ENCODE measurements around the gene ZFP69. TPM values are rescaled to one million over a fixed set of nuclear protein-coding genes. Genes with fewer than 3 reads are reported as not detected.

The ZFP69 gene
- total and polyA plus RNA-seq, 10 of the 15 experiments (the other 5 are each of a cell fraction or from before 2014, with no cell fraction given) = 1.9 to 6.4 (median 3.7) TPM

DNA sequence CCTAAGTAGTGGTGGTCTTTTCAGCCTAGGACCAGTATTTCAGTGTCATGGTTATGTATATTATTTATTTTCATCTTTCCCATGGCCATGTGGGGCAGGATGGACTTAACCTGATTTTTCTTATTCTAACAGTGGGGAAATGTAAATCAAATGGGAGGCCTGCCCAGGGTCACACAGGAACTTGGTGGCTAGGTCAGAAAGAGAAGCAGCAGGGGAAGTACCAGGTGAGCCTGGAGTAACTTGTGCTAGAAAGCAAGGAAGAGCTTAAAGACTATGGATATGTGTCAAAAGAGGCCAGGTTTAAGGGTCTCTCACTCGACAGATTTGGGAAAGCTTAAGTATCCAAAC, 25.9 kb upstream of the ZFP69 start:
- ATAC-seq (peak; percentile 30), DNase-seq (ENCODE audit: low read depth, low spot score) (no peak), FAIRE-seq (no peak)
- Histone ChIP-seq H3K9ac (ENCODE audit: control insufficient read depth, insufficient read depth, low read length) (peak overlapping the region; percentile 77), H3K4me2 (ENCODE audit: control insufficient read depth, insufficient read depth) (peak overlapping the region; percentile 81), H3K27me3 (replicated peaks in 1 of 2; ENCODE audit: control insufficient read depth in 2 of 2, insufficient read depth in 2 of 2, low read length in 1 of 2) (no peaks in the 10 kb centered on the region), H3K79me2 (ENCODE audit: control insufficient read depth, insufficient read depth, low read length) (no peaks in the 10 kb centered on the region), H4K20me1 (ENCODE audit: control insufficient read depth, insufficient read depth) (no peaks in the 10 kb centered on the region), H3K36me3 (ENCODE audit: control insufficient read depth in 2 of 2, insufficient read depth in 2 of 2, low read length in 1 of 2) (no peaks in the 10 kb centered on the region), H2AFZ (ENCODE audit: control insufficient read depth, low read depth, low read length) (peak overlapping the region; percentile 96), H3K4me3 (peak overlapping the region; percentile 63), H3K4me1 (ENCODE audit: control insufficient read depth, insufficient read depth, low read length) (no peaks in the 10 kb centered on the region), H3K9me3 (replicated peaks; ENCODE audit: control insufficient read depth, insufficient read depth, low read length) (peaks cover 21% of the 10 kb centered on the region), H3K27ac (ENCODE audit: control insufficient read depth, insufficient read depth) (peak overlapping the region; percentile 83)
- CTCF ChIA-PET = interaction anchor here (0.6 to 5.8 kb wide), 6 partner anchors 12 to 380 kb away, joined by 3 to 36 read pairs (median 6); no protein-coding TSS in a partner anchor
- POLR2A ChIA-PET = interaction anchor here (0.5 to 1.0 kb wide), 5 partner anchors 73 to 392 kb away, joined by 3 to 5 read pairs (median 3); partner anchors contain the start of gene ZNF684
- BruUV-seq (replicated peaks) = no TSS peak
- RAD21 ChIA-PET (ENCODE audit: unreplicated experiment) = interaction anchor here (0.7 to 1.1 kb wide), 4 partner anchors 53 to 299 kb away, joined by 3 to 7 read pairs (median 4); no protein-coding TSS in a partner anchor
- 53% methylated on average over 1 of the region's 1 CpG for WGBS (ENCODE audit: insufficient coverage, insufficient replicate concordance, low lambda C conversion rate, missing lambda C conversion rate)
- in situ Hi-C loops (cut with MboI) (no loop called here), intact Hi-C loops (cut with micrococcal nuclease; ENCODE audit: unreplicated experiment) (no loop called here)
- SMC1A ChIA-PET (ENCODE audit: uncharacterized antibody, unreplicated experiment) = interaction anchor here (0.6 to 2.7 kb wide), 5 partner anchors 18 to 614 kb away, joined by 3 to 9 read pairs (median 3); partner anchors contain the start of gene EXO5
- TF ChIP-seq CHD2 (IDR thresholded peaks at IDR 0.05; ENCODE audit: borderline replicate concordance, low read depth, low read length) (no peak), CREB1 (IDR thresholded peaks at IDR 0.05; ENCODE audit: low read depth) (peak; percentile 4; the same call in 1 of the 2 replicates), IKZF1 (conservative IDR thresholded peaks at IDR 0.05) (0 out of 2 replicates have a peak, but pooled peaks have one; percentile 1), LARP7 (IDR thresholded peaks at IDR 0.05) (no peak), PML (IDR thresholded peaks at IDR 0.05; ENCODE audit: low read length) (no peak), ZNF207 (IDR thresholded peaks at IDR 0.05; ENCODE audit: borderline replicate concordance) (no peak), MEF2A (IDR thresholded peaks at IDR 0.05; ENCODE audit: insufficient read depth, low read depth, low read length) (no peak), CEBPB (IDR thresholded peaks at IDR 0.05; ENCODE audit: borderline replicate concordance in 1 of 2, low read depth in 2 of 2, low read length in 2 of 2) (no peak), PAX5 (IDR thresholded peaks at IDR 0.05; ENCODE audit: borderline replicate concordance, low read depth, low read length) (no peak), NBN (IDR thresholded peaks at IDR 0.05) (peak; percentile 59; the same call in 1 of the 2 replicates), YBX1 (IDR thresholded peaks at IDR 0.05) (no peak), JUND (IDR thresholded peaks at IDR 0.05; ENCODE audit: low read depth, low read length) (no peak), STAT3 (IDR thresholded peaks at IDR 0.05; ENCODE audit: low read depth, low read length) (no peak), SREBF2 (IDR thresholded peaks at IDR 0.05; ENCODE audit: low read length) (no peak), FOS (IDR thresholded peaks at IDR 0.05; ENCODE audit: borderline replicate concordance, extremely low read depth, insufficient read length) (no peak), SPI1 (IDR thresholded peaks at IDR 0.05; ENCODE audit: borderline replicate concordance, insufficient read depth, low read depth, low read length) (no peak), HCFC1 (IDR thresholded peaks at IDR 0.05; ENCODE audit: low read length) (no peak), ATF7 (IDR thresholded peaks at IDR 0.05; ENCODE audit: low read depth) (0 out of 2 replicates have a peak, but pooled peaks have one; percentile 46), EZH2 (IDR thresholded peaks at IDR 0.05; ENCODE audit: borderline replicate concordance, control insufficient read depth, low read depth, low read length) (no peak), KDM1A (IDR thresholded peaks at IDR 0.05; ENCODE audit: borderline replicate concordance) (no peak), ZBED1 (IDR thresholded peaks at IDR 0.05; ENCODE audit: borderline replicate concordance) (0 out of 2 replicates have a peak, but pooled peaks have one; percentile 13), FOXK2 (IDR thresholded peaks at IDR 0.05) (no peak)
- TF ChIP-seq, protein P1, sequence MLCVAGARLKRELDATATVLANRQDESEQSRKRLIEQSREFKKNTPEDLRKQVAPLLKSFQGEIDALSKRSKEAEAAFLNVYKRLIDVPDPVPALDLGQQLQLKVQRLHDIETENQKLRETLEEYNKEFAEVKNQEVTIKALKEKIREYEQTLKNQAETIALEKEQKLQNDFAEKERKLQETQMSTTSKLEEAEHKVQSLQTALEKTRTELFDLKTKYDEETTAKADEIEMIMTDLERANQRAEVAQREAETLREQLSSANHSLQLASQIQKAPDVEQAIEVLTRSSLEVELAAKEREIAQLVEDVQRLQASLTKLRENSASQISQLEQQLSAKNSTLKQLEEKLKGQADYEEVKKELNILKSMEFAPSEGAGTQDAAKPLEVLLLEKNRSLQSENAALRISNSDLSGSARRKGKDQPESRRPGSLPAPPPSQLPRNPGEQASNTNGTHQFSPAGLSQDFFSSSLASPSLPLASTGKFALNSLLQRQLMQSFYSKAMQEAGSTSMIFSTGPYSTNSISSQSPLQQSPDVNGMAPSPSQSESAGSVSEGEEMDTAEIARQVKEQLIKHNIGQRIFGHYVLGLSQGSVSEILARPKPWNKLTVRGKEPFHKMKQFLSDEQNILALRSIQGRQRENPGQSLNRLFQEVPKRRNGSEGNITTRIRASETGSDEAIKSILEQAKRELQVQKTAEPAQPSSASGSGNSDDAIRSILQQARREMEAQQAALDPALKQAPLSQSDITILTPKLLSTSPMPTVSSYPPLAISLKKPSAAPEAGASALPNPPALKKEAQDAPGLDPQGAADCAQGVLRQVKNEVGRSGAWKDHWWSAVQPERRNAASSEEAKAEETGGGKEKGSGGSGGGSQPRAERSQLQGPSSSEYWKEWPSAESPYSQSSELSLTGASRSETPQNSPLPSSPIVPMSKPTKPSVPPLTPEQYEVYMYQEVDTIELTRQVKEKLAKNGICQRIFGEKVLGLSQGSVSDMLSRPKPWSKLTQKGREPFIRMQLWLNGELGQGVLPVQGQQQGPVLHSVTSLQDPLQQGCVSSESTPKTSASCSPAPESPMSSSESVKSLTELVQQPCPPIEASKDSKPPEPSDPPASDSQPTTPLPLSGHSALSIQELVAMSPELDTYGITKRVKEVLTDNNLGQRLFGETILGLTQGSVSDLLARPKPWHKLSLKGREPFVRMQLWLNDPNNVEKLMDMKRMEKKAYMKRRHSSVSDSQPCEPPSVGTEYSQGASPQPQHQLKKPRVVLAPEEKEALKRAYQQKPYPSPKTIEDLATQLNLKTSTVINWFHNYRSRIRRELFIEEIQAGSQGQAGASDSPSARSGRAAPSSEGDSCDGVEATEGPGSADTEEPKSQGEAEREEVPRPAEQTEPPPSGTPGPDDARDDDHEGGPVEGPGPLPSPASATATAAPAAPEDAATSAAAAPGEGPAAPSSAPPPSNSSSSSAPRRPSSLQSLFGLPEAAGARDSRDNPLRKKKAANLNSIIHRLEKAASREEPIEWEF (IDR thresholded peaks at IDR 0.05; ENCODE audit: insufficient replicate concordance, low read depth, low read length) = no peak

Data from GM12878 (cell line).